ENCODE data around the gene GAS2.
A peak's percentile ranks its signal among the peaks of the same experiment; 100 is the strongest.
"Not testable (repeated sequence)": the region's sequence is repeated elsewhere in the genome, so short reads cannot be mapped to it uniquely, and the experiment has no call there.

Gene GAS2

GRCh38 chr11:22666325-22666687 lies at the start of gene GAS2:
TSS of gene GAS2 (plus strand) at chr11:22666611. CDS start at chr11:22674870, 8,259 bp downstream.
- no peak for DNase-seq (ENCODE audit: low read depth, low spot score)

GRCh38 chr11:22617868-22618267 lies 48.5 kb upstream of the GAS2 start:
- no peak for DNase-seq (ENCODE audit: low read depth, low spot score)

GRCh38 chr11:22624742-22625447 lies 41.5 kb upstream of the GAS2 start:
- peak; percentile 8 for DNase-seq (ENCODE audit: low read depth, low spot score)

GRCh38 chr11:22625448-22626287 lies 40.7 kb upstream of the GAS2 start, which contains the start of gene FANCF:
TSS of gene FANCF (minus strand) at chr11:22625823. CDS start at chr11:22625810, 13 bp downstream.
- peak; percentile 82 for DNase-seq (ENCODE audit: low read depth, low spot score)

- no peak for DNase-seq (ENCODE audit: low read depth, low spot score)
Measured at GRCh38 chr11:22626573-22627239, 39.7 kb upstream of the GAS2 start.

- no peak for DNase-seq (ENCODE audit: low read depth, low spot score)
Measured at GRCh38 chr11:22627421-22627820, 39.0 kb upstream of the GAS2 start.

- no peak for DNase-seq (ENCODE audit: low read depth, low spot score)
Measured at GRCh38 chr11:22633354-22633902, 33.0 kb upstream of the GAS2 start.

GRCh38 chr11:22634897-22635629 lies 31.3 kb upstream of the GAS2 start:
- no peak for DNase-seq (ENCODE audit: low read depth, low spot score)

GRCh38 chr11:22635689-22636088 lies 30.7 kb upstream of the GAS2 start:
- no peak for DNase-seq (ENCODE audit: low read depth, low spot score)

- DNase-seq (ENCODE audit: low read depth, low spot score): no peak
Measured at GRCh38 chr11:22640862-22641261, 25.5 kb upstream of the GAS2 start.

GRCh38 chr11:22641559-22641958 lies 24.9 kb upstream of the GAS2 start:
- DNase-seq (ENCODE audit: low read depth, low spot score): no peak

- DNase-seq (ENCODE audit: low read depth, low spot score): not testable (repeated sequence)
Measured at GRCh38 chr11:22652346-22652745, 14.1 kb upstream of the GAS2 start.

GRCh38 chr11:22656130-22656529 lies 10.3 kb upstream of the GAS2 start:
- DNase-seq (ENCODE audit: low read depth, low spot score): no peak

GRCh38 chr11:22657101-22657694 lies 9.2 kb upstream of the GAS2 start:
- DNase-seq (ENCODE audit: low read depth, low spot score): no peak

GRCh38 chr11:22659783-22660182 lies 6.6 kb upstream of the GAS2 start:
- DNase-seq (ENCODE audit: low read depth, low spot score): no peak

GRCh38 chr11:22666688-22667439 lies 453 bp downstream of the GAS2 start:
- no peak for DNase-seq (ENCODE audit: low read depth, low spot score)

- DNase-seq (ENCODE audit: low read depth, low spot score): no peak
Measured at GRCh38 chr11:22668005-22668796, 1.8 kb downstream of the GAS2 start.

- DNase-seq (ENCODE audit: low read depth, low spot score): no peak
Measured at GRCh38 chr11:22669368-22669767, 3.0 kb downstream of the GAS2 start.

GRCh38 chr11:22670830-22671229 lies 4.4 kb downstream of the GAS2 start:
- DNase-seq (ENCODE audit: low read depth, low spot score): no peak

Measured in activated naive CD8-positive, alpha-beta T cell treated with anti-CD3 and anti-CD28 coated beads, Interleukin-2, amount 50 U/mL, for 16 hours (primary cell).